ENCODE data around the gene JAML. TPM values are rescaled to one million over a fixed set of nuclear protein-coding genes. Genes with fewer than 3 reads are reported as not detected.

The JAML gene
- total RNA-seq (2014; rRNA removed; shearing (Covaris generic); ENCODE audit: low replicate concordance) = 5.4 and 9.1 TPM in 2 replicates

GRCh38 chr11:118224511-118225188, at the start of gene JAML:
Gene JAML (minus strand): TSS chr11:118225011. CDS start chr11:118214866, 10,145 bp downstream.
- Histone ChIP-seq H3K9me2 (replicated peaks; ENCODE audit: insufficient read depth, low read length) (no peaks in the 10 kb centered on the region), H3K9ac (ENCODE audit: low read length) (peak within 1 kb of the TSS; percentile 71), H3K4me3 (ENCODE audit: low read length) (peak within 1 kb of the TSS; percentile 63), H3K4me2 (ENCODE audit: low read depth, low read length, poor library complexity, severe bottlenecking) (peak within 1 kb of the TSS; percentile 82), H4K20me1 (ENCODE audit: insufficient read depth, low read depth, low read length) (no peaks in the 10 kb centered on the region), H3K36me3 (ENCODE audit: insufficient read depth, low read length) (peaks cover 9% of the 10 kb centered on the region), H3K9me3 (ENCODE audit: low read length) (peaks cover 5% of the 10 kb centered on the region; the same call in 1 of the 2 replicates), H2AFZ (ENCODE audit: low read length) (no peak within 1 kb of the TSS), H3K79me2 (ENCODE audit: low read length) (no peaks in the 10 kb centered on the region), H3K4me1 (ENCODE audit: low read length) (peaks cover 82% of the 10 kb centered on the region), H3K27ac (ENCODE audit: low read length) (peak within 1 kb of the TSS; percentile 99), H3K27me3 (ENCODE audit: low read length) (no peaks in the 10 kb centered on the region)
- DNase-seq = peak; percentile 94

DNA sequence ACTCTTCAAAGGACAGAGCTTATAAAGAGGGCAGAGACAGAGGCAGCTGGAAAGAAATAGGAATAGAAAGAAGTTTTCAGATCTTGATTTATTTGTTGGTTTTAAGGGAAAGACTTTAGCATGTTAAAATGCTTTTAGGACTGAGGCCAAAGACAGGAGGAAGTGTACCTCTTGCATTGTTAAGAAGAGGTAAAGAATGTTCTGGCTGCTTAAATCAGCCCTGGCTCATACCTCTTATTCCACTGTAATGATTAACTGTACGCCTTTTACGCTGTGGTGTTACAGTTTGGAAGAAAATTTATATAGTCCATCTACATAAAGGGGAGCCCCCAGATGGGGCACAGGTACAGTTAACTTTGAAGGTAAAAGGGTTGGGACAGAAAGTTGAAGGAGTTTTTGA, 49.4 kb upstream of the JAML start:
- Histone ChIP-seq H2AFZ (ENCODE audit: low read length) (no peak overlapping the region), H4K20me1 (ENCODE audit: insufficient read depth, low read depth, low read length) (no peaks in the 10 kb centered on the region), H3K4me2 (ENCODE audit: low read depth, low read length, poor library complexity, severe bottlenecking) (no peak overlapping the region), H3K79me2 (ENCODE audit: low read length) (no peaks in the 10 kb centered on the region), H3K4me1 (ENCODE audit: low read length) (no peaks in the 10 kb centered on the region), H3K27me3 (ENCODE audit: low read length) (no peaks in the 10 kb centered on the region), H3K36me3 (ENCODE audit: insufficient read depth, low read length) (no peaks in the 10 kb centered on the region), H3K27ac (ENCODE audit: low read length) (no peak overlapping the region), H3K9me3 (ENCODE audit: low read length) (no peaks in the 10 kb centered on the region), H3K9ac (ENCODE audit: low read length) (no peak overlapping the region), H3K4me3 (ENCODE audit: low read length) (no peak overlapping the region), H3K9me2 (replicated peaks; ENCODE audit: insufficient read depth, low read length) (no peaks in the 10 kb centered on the region)
- no peak for DNase-seq

DNA sequence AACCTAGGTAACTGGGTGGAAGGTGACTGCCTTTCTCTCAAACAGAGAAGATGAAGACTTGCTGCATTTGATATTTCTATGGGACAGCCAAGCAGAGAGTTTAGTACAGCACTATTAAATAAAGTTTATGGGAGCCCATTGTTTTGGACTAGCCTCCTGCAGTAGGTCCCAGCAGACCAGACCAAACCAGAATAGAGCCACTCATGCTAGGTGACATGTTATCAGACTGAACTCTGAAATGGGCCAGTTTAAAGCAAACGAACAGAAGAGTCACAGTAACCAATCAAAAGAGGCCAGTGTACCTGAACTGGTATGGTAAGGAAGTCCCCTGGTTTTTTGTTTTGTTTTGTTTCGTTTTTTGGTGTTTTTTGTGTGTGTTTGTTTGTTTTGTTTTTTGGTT, 47.2 kb upstream of the JAML start:
- Histone ChIP-seq H3K9me2 (replicated peaks; ENCODE audit: insufficient read depth, low read length) (no peaks in the 10 kb centered on the region), H3K27me3 (ENCODE audit: low read length) (no peaks in the 10 kb centered on the region), H3K4me3 (ENCODE audit: low read length) (no peak overlapping the region), H3K4me1 (ENCODE audit: low read length) (peaks cover 5% of the 10 kb centered on the region; the same call in 1 of the 2 replicates), H3K79me2 (ENCODE audit: low read length) (no peaks in the 10 kb centered on the region), H3K27ac (ENCODE audit: low read length) (no peak overlapping the region), H3K9ac (ENCODE audit: low read length) (no peak overlapping the region), H3K9me3 (ENCODE audit: low read length) (no peaks in the 10 kb centered on the region), H2AFZ (ENCODE audit: low read length) (no peak overlapping the region), H3K36me3 (ENCODE audit: insufficient read depth, low read length) (no peaks in the 10 kb centered on the region), H4K20me1 (ENCODE audit: insufficient read depth, low read depth, low read length) (no peaks in the 10 kb centered on the region), H3K4me2 (ENCODE audit: low read depth, low read length, poor library complexity, severe bottlenecking) (no peak overlapping the region)
- DNase-seq = no peak

- peaks cover 14% of the 10 kb centered on the region for H3K4me1 ChIP-seq (ENCODE audit: low read length)
- no peak overlapping the region for H3K4me3 ChIP-seq (ENCODE audit: low read length)
- no peak for DNase-seq
- H3K4me2 ChIP-seq (ENCODE audit: low read depth, low read length, poor library complexity, severe bottlenecking) = no peak overlapping the region
- H3K27ac ChIP-seq (ENCODE audit: low read length) = no peak overlapping the region
- no peaks in the 10 kb centered on the region for H3K36me3 ChIP-seq (ENCODE audit: insufficient read depth, low read length)
- H2AFZ ChIP-seq (ENCODE audit: low read length) = no peak overlapping the region
- H3K27me3 ChIP-seq (ENCODE audit: low read length) = no peaks in the 10 kb centered on the region
- H4K20me1 ChIP-seq (ENCODE audit: insufficient read depth, low read depth, low read length) = no peaks in the 10 kb centered on the region
- H3K9me2 ChIP-seq (replicated peaks; ENCODE audit: insufficient read depth, low read length) = no peaks in the 10 kb centered on the region
- H3K9ac ChIP-seq (ENCODE audit: low read length) = no peak overlapping the region
- no peaks in the 10 kb centered on the region for H3K79me2 ChIP-seq (ENCODE audit: low read length)
- H3K9me3 ChIP-seq (ENCODE audit: low read length) = no peaks in the 10 kb centered on the region
Measured at GRCh38 chr11:118267486-118267885, 42.7 kb upstream of the JAML start.

- Histone ChIP-seq H2AFZ (ENCODE audit: low read length) (no peak overlapping the region; the same call in 1 of the 2 replicates), H3K4me2 (ENCODE audit: low read depth, low read length, poor library complexity, severe bottlenecking) (no peak overlapping the region)
Measured at GRCh38 chr11:118265954-118266353, 41.1 kb upstream of the JAML start.

DNA sequence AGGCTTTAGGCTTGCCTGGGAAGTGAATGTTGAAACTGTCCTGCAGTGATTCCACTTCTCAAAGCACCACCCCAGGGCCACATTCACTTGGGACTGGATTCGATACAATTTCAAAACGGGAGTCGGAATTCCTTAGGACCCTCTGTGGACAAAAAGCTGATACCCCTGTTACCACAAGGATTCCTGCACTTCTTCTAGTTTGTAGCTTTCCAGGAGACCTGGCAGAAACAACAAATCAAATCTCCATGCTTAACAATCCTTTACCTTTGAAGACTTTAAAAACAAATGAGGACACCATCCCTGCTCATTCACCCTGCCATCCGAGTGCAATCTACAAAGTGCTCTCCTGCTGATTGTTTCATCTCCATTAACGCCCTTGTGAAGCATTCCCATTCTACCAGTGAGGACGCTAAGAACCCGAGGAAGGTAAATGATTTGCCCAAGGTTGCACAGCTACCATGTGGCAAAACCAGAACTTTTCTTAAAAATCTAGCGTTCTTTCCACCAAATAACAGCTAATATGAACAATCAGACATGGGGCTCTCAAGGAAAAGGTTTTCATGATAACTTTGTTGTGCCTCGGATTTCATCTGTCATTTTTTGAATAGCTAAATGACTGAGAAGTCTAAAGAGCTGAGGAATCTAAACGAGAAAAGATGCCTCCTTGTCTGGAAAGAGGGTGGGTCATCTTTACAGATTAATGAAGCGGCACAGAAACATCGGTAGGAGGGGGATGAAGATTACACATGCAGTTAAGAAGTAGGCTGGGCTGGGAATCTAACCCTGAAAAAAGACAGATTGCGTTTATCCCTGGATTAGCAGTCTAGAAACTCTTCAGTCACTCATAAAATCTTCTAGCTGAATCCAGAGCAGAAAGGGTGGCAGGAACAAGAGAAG, 40.0 kb upstream of the JAML start:
- no peak for DNase-seq
- Histone ChIP-seq H3K9ac (ENCODE audit: low read length) (no peak overlapping the region), H2AFZ (ENCODE audit: low read length) (no peak overlapping the region), H3K27me3 (ENCODE audit: low read length) (no peaks in the 10 kb centered on the region), H4K20me1 (ENCODE audit: insufficient read depth, low read depth, low read length) (no peaks in the 10 kb centered on the region), H3K9me2 (replicated peaks; ENCODE audit: insufficient read depth, low read length) (no peaks in the 10 kb centered on the region), H3K9me3 (ENCODE audit: low read length) (no peaks in the 10 kb centered on the region), H3K4me3 (ENCODE audit: low read length) (no peak overlapping the region), H3K27ac (ENCODE audit: low read length) (no peak overlapping the region), H3K4me1 (ENCODE audit: low read length) (peaks cover 14% of the 10 kb centered on the region), H3K36me3 (ENCODE audit: insufficient read depth, low read length) (no peaks in the 10 kb centered on the region), H3K4me2 (ENCODE audit: low read depth, low read length, poor library complexity, severe bottlenecking) (no peak overlapping the region), H3K79me2 (ENCODE audit: low read length) (no peaks in the 10 kb centered on the region)

More at GRCh38 chr11:118265954-118266353, 41.1 kb upstream of the JAML start:
- Histone ChIP-seq H3K27ac (ENCODE audit: low read length) (no peak overlapping the region), H3K9ac (ENCODE audit: low read length) (no peak overlapping the region), H3K4me3 (ENCODE audit: low read length) (no peak overlapping the region), H4K20me1 (ENCODE audit: insufficient read depth, low read depth, low read length) (no peaks in the 10 kb centered on the region), H3K27me3 (ENCODE audit: low read length) (no peaks in the 10 kb centered on the region), H3K36me3 (ENCODE audit: insufficient read depth, low read length) (no peaks in the 10 kb centered on the region), H3K9me2 (replicated peaks; ENCODE audit: insufficient read depth, low read length) (no peaks in the 10 kb centered on the region), H3K9me3 (ENCODE audit: low read length) (no peaks in the 10 kb centered on the region), H3K79me2 (ENCODE audit: low read length) (no peaks in the 10 kb centered on the region), H3K4me1 (ENCODE audit: low read length) (peaks cover 14% of the 10 kb centered on the region)
- no peak for DNase-seq

DNA sequence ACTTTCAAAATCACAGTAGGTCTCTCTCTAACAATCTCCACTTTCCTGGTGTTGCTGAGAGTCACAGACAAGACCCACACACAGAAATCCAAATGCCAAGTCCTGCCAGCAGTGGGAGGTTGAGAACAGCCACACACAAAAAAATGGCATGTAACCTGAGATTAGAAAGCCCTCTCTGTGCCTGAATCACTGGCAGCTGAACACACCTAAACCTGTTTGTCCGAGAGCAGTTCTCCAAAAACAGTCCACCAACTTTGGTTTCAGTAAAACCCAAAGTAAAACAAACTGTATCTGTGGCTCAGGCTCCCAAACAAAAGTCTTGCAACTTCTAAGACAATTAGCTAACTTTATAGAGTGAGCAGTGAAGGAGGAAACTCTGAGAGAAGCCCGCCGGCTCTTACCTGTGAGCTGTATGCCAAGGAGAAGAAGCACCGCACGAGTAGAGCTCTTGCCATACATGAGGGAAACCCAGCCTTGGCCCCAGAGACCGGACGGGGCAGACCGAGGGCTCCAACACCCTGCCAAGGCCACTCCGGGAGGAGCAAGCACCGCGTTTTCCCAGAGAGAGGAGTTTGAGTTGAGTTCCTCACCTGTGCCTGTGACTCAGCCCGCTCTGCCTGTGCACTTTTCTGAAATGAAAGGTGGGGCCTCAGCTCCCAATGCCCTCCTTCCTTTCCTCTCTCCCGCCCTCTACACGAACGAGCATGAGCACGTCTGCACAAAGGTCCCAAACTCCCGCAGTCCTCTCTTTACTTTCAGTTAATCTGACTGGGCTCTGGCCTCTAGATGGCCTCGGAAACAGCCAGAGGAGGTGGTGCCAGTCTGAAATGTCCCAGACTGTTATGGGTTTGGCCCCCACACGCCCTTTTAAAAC, 39.1 kb upstream of the JAML start, which contains the start of gene MPZL2:
TSS of gene MPZL2 (minus strand) at position 603 of the 874 bp plus-strand sequence. CDS start at position 459, 144 bp downstream.
- Histone ChIP-seq H3K4me1 (ENCODE audit: low read length) (peaks cover 14% of the 10 kb centered on the region), H2AFZ (ENCODE audit: low read length) (peak within 1 kb of the TSS; percentile 43; the same call in 1 of the 2 replicates), H3K27ac (ENCODE audit: low read length) (no peak within 1 kb of the TSS), H3K36me3 (ENCODE audit: insufficient read depth, low read length) (no peaks in the 10 kb centered on the region), H3K79me2 (ENCODE audit: low read length) (no peaks in the 10 kb centered on the region), H3K9me3 (ENCODE audit: low read length) (no peaks in the 10 kb centered on the region), H4K20me1 (ENCODE audit: insufficient read depth, low read depth, low read length) (no peaks in the 10 kb centered on the region), H3K9me2 (replicated peaks; ENCODE audit: insufficient read depth, low read length) (no peaks in the 10 kb centered on the region), H3K4me3 (ENCODE audit: low read length) (no peak within 1 kb of the TSS), H3K9ac (ENCODE audit: low read length) (no peak within 1 kb of the TSS), H3K4me2 (ENCODE audit: low read depth, low read length, poor library complexity, severe bottlenecking) (peak within 1 kb of the TSS; percentile 35), H3K27me3 (ENCODE audit: low read length) (no peaks in the 10 kb centered on the region)
- no peak for DNase-seq
